ENCODE data around the gene TM4SF4. TPM values are rescaled to one million over a fixed set of nuclear protein-coding genes. Genes with fewer than 3 reads are reported as not detected.

Gene TM4SF4
- total RNA-seq, 1 experiment from 2014 or later: 1.4 TPM

DNA sequence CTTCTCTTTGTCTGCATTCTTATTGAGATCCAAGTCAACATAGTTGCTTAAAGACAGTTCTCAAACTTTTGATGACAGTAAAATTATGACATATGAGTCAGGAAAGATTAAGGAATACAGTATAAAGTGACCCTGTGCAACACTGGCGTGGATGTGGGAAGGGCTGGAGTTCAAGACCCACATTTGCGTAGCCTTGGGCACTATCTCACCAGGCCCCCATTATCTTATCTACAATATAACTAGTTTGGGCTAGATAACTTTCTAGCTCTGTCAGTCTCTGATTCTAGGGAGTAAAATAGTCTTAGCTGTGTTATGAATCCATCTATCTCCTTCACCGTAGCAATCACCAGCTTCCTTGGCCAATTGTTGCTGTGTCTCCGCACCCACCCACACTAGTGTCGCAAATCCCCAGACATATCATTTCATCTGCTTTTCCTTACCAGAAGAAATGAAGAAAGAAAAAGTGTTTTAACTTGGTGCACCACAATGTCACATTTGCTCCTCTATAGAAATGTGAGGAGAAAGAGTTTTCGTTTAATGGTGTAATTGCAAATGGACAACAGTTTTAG is 14.9 kb upstream of the TM4SF4 start (continued):
- TF ChIP-seq, protein P1, sequence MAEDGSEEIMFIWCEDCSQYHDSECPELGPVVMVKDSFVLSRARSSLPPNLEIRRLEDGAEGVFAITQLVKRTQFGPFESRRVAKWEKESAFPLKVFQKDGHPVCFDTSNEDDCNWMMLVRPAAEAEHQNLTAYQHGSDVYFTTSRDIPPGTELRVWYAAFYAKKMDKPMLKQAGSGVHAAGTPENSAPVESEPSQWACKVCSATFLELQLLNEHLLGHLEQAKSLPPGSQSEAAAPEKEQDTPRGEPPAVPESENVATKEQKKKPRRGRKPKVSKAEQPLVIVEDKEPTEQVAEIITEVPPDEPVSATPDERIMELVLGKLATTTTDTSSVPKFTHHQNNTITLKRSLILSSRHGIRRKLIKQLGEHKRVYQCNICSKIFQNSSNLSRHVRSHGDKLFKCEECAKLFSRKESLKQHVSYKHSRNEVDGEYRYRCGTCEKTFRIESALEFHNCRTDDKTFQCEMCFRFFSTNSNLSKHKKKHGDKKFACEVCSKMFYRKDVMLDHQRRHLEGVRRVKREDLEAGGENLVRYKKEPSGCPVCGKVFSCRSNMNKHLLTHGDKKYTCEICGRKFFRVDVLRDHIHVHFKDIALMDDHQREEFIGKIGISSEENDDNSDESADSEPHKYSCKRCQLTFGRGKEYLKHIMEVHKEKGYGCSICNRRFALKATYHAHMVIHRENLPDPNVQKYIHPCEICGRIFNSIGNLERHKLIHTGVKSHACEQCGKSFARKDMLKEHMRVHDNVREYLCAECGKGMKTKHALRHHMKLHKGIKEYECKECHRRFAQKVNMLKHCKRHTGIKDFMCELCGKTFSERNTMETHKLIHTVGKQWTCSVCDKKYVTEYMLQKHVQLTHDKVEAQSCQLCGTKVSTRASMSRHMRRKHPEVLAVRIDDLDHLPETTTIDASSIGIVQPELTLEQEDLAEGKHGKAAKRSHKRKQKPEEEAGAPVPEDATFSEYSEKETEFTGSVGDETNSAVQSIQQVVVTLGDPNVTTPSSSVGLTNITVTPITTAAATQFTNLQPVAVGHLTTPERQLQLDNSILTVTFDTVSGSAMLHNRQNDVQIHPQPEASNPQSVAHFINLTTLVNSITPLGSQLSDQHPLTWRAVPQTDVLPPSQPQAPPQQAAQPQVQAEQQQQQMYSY (CRISPR knock-in tag; IDR thresholded peaks at IDR 0.05): no peak
- no peak for TF ChIP-seq NFATC4 (CRISPR knock-in tag; IDR thresholded peaks at IDR 0.05)

DNA sequence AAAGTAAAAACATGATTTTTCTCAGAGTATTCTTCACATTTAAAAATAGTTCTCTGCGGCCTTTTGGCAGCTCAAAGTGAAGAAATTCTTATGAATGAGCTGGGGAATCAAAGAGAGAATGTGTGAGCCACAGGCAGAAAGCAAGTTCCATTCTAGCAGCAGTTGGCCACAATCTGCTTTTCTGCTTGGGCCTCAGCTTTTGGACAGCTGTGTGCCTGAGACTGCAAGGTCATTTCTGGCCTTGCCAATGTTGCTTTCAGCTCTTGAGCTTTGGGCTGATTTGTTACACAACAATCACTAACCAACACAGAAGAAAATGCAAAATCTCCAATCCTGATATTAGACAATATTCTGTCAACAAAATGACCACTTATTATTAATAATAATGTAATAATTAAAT is 14.4 kb upstream of the TM4SF4 start:
- no peaks in the 10 kb centered on the region for H3K36me3 Mint-ChIP-seq
- no peaks in the 10 kb centered on the region for H3K9me3 Mint-ChIP-seq
- ChIA-PET POLR2A (no interaction called here), CTCF (interaction anchor here (1.8 kb wide), 1 partner anchor 29 kb away, joined by 4 read pairs; no protein-coding TSS in a partner anchor)
- ATAC-seq (no peak), DNase-seq (ENCODE audit: low spot score) (no peak)
- H3K4me3 Mint-ChIP-seq: no peak overlapping the region
- no peaks in the 10 kb centered on the region for H3K27me3 Mint-ChIP-seq (ENCODE audit: low read depth)
- TF ChIP-seq, protein P1 (CRISPR knock-in tag; IDR thresholded peaks at IDR 0.05): no peak
- TF ChIP-seq, protein P2, sequence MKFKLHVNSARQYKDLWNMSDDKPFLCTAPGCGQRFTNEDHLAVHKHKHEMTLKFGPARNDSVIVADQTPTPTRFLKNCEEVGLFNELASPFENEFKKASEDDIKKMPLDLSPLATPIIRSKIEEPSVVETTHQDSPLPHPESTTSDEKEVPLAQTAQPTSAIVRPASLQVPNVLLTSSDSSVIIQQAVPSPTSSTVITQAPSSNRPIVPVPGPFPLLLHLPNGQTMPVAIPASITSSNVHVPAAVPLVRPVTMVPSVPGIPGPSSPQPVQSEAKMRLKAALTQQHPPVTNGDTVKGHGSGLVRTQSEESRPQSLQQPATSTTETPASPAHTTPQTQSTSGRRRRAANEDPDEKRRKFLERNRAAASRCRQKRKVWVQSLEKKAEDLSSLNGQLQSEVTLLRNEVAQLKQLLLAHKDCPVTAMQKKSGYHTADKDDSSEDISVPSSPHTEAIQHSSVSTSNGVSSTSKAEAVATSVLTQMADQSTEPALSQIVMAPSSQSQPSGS (CRISPR knock-in tag; IDR thresholded peaks at IDR 0.05; ENCODE audit: borderline replicate concordance, low read depth): no peak
- TF ChIP-seq MYBL2 (CRISPR knock-in tag; IDR thresholded peaks at IDR 0.05) (no peak), NFATC4 (CRISPR knock-in tag; IDR thresholded peaks at IDR 0.05) (no peak), SP1 (CRISPR knock-in tag; conservative IDR thresholded peaks at IDR 0.05) (no peak), HMGA2 (CRISPR knock-in tag; IDR thresholded peaks at IDR 0.05) (no peak)
- no peaks in the 10 kb centered on the region for H3K4me1 Mint-ChIP-seq
- no peak overlapping the region for H3K27ac Mint-ChIP-seq

DNA sequence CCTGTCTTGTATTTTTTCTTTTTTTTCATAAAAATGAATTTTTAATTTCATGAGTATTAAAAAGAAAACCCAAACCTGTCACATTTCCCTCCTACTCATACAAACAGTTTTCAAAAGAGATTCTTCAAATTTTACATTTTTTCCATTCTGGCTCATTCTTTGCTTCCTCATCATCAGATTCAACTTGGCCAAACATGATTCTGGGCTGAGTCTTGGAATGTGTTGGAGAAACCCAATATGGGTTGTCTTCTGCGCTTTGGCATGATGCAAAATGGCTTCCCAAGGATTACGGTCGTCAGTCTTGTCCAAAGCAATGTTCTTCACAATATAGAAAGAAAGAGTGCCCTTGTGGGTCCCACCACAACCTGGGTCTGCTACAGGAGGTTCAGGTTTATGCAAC is 12.4 kb upstream of the TM4SF4 start:
- ChIA-PET CTCF (no interaction called here), POLR2A (no interaction called here)
- Mint-ChIP-seq H3K4me3 (no peak overlapping the region), H3K9me3 (no peaks in the 10 kb centered on the region), H3K27ac (no peak overlapping the region), H3K4me1 (peaks cover 11% of the 10 kb centered on the region), H3K36me3 (no peaks in the 10 kb centered on the region), H3K27me3 (ENCODE audit: low read depth) (no peaks in the 10 kb centered on the region)
- DNase-seq (ENCODE audit: low spot score) (no peak), ATAC-seq (no peak)
- TF ChIP-seq, protein P3, sequence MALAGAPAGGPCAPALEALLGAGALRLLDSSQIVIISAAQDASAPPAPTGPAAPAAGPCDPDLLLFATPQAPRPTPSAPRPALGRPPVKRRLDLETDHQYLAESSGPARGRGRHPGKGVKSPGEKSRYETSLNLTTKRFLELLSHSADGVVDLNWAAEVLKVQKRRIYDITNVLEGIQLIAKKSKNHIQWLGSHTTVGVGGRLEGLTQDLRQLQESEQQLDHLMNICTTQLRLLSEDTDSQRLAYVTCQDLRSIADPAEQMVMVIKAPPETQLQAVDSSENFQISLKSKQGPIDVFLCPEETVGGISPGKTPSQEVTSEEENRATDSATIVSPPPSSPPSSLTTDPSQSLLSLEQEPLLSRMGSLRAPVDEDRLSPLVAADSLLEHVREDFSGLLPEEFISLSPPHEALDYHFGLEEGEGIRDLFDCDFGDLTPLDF (CRISPR knock-in tag; IDR thresholded peaks at IDR 0.05): no peak
- TF ChIP-seq TCF7 (CRISPR knock-in tag; IDR thresholded peaks at IDR 0.05; ENCODE audit: low read depth) (no peak), FOXJ3 (CRISPR knock-in tag; IDR thresholded peaks at IDR 0.05; ENCODE audit: borderline replicate concordance) (no peak), ZNF219 (CRISPR knock-in tag; IDR thresholded peaks at IDR 0.05; ENCODE audit: borderline replicate concordance) (no peak), ZNF671 (CRISPR knock-in tag; IDR thresholded peaks at IDR 0.05) (no peak), PRRX2 (CRISPR knock-in tag; IDR thresholded peaks at IDR 0.05) (no peak)
- TF ChIP-seq, protein P2 (CRISPR knock-in tag; IDR thresholded peaks at IDR 0.05; ENCODE audit: borderline replicate concordance, low read depth): no peak
- TF ChIP-seq, protein P4, sequence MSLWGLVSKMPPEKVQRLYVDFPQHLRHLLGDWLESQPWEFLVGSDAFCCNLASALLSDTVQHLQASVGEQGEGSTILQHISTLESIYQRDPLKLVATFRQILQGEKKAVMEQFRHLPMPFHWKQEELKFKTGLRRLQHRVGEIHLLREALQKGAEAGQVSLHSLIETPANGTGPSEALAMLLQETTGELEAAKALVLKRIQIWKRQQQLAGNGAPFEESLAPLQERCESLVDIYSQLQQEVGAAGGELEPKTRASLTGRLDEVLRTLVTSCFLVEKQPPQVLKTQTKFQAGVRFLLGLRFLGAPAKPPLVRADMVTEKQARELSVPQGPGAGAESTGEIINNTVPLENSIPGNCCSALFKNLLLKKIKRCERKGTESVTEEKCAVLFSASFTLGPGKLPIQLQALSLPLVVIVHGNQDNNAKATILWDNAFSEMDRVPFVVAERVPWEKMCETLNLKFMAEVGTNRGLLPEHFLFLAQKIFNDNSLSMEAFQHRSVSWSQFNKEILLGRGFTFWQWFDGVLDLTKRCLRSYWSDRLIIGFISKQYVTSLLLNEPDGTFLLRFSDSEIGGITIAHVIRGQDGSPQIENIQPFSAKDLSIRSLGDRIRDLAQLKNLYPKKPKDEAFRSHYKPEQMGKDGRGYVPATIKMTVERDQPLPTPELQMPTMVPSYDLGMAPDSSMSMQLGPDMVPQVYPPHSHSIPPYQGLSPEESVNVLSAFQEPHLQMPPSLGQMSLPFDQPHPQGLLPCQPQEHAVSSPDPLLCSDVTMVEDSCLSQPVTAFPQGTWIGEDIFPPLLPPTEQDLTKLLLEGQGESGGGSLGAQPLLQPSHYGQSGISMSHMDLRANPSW (CRISPR knock-in tag; conservative IDR thresholded peaks at IDR 0.05; ENCODE audit: low read depth): no peak
- TF ChIP-seq, protein P1 (CRISPR knock-in tag; IDR thresholded peaks at IDR 0.05): no peak
